ENCODE data around the gene HTT.
A peak's percentile ranks its signal among the peaks of the same experiment; 100 is the strongest.

The HTT gene

GRCh38 chr4:3280466-3280865 is 206.0 kb downstream of the HTT start:
- DNase-seq = no peak

- DNase-seq = no peak
These were observed 209.0 kb downstream of the HTT start for GRCh38 chr4:3283483-3283882.

- no peak for DNase-seq
These were observed 209.4 kb downstream of the HTT start for GRCh38 chr4:3283916-3284315.

DNA sequence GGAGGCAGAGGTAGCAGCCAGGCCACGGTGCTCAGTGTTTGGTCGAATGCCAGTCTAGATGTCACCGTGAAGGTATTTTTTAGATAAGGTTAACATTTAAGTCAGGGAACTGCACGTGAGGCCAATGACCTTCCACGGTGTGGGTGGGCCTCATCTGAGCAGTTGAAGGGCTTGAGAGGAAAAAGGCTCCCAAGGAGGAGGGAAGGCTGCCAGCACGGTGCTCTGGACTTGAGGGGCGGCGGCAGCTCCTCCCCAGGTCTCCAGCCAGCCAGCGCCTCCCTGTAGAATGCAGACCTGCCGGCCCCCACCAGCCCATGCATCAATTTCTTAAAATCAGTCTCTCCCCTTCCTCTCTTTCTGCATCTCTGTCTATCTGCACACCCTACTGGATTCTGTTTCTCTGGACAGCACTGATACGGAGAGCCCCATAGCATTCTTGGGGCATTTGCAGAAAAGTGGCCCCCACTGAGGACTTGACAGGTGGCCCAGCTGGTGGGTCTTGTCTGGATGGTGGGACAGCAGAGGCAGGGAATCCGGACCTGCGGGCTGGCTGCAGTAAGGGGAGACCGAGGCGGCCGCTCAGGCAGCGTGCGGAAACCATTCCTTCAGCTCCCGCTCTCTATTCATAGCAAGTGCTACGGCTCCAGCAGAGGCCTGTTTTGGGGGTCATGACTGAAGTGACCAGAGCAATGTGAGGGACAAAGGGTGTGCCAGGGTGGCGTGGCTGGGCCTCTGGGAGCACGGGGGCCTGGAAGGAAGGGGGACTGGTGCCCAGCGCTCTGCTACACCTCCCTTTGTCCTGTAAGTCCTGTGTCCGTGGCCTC is 210.5 kb downstream of the HTT start:
- DNase-seq = no peak

- DNase-seq = no peak
These were observed 211.3 kb downstream of the HTT start for GRCh38 chr4:3285558-3286334.

DNA sequence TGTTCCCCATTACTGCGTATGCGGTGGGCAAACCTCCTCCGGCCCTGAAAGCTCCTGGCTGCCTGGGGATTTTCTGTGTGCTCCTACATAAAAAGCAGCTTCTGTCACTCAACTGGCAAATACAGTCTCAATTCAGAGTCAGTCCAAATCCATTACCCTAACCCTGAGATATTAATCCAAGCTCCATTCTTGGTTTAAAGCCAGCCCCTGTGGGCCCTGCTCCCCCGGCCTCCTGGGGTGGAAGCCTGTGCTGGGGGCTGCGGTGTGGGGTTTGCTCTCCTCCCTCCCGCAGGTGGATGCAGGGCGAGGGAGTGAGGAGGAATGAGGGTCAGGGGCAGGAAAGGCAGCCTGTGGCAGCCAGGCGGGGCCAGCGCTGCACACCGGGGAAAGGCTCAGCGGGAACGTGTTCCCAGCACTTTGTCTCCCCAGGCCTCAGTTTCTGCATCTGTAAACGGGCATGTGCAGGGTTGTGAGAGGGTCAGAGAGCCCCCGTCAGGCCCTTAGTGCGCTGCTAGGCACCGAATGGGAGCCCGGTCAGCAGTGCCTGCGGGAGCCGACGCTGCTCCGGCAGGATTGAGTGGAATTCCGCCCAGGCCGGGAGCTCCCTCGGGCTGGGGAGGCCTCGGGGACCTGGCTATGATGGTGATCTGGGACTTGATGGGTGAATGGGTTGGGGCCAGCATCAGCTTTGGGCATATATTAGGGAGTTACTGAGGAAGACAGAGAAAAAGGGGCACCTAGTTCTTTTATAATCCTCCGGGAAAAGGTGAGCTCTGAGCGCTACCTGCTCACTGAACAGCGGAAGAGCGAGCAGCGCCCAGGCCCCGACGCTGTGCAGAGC is 212.1 kb downstream of the HTT start:
- DNase-seq = no peak

GRCh38 chr4:3287271-3287971 is 212.9 kb downstream of the HTT start:
- DNase-seq = no peak

- DNase-seq = no peak
These were observed 213.6 kb downstream of the HTT start for GRCh38 chr4:3287972-3288570.

GRCh38 chr4:3288571-3289094 is 214.2 kb downstream of the HTT start:
- DNase-seq = no peak

- peak; percentile 27 for DNase-seq
These were observed 216.0 kb downstream of the HTT start for GRCh38 chr4:3290476-3290875.

GRCh38 chr4:3290889-3291321 is 216.4 kb downstream of the HTT start:
- peak; percentile 29 for DNase-seq

GRCh38 chr4:3291411-3291968 is 217.0 kb downstream of the HTT start:
- DNase-seq = peak; percentile 15

DNA sequence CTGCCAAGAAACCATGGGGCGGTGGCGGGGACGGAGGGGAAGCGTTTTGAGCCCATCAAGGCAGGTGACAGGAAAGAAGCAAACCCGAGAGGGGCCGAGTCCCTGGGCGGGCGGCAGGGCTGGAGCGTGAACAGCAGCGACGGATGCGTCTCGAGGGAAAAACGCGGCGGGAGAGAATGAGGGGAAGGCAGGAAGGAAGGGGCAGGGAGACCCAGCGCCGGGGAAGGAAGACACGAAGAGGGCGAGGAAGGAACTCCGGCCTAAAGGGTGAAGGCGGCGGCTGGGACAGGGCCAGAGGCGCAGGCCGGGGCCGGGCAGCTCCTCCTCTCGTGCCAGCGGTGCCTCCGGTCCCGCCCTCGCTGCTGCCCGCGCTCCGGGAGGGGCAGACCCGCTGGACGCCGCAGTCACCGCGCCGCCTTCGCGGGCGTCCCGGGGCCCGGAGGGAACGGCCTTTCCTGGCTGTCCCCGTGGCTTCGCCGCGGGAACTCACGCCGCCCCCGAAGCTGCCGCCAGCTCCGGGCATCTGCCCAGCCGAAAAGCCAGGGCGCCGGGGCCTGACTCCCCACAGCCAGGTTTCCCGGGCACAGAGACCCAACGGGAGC is 217.6 kb downstream of the HTT start:
- no peak for DNase-seq

DNA sequence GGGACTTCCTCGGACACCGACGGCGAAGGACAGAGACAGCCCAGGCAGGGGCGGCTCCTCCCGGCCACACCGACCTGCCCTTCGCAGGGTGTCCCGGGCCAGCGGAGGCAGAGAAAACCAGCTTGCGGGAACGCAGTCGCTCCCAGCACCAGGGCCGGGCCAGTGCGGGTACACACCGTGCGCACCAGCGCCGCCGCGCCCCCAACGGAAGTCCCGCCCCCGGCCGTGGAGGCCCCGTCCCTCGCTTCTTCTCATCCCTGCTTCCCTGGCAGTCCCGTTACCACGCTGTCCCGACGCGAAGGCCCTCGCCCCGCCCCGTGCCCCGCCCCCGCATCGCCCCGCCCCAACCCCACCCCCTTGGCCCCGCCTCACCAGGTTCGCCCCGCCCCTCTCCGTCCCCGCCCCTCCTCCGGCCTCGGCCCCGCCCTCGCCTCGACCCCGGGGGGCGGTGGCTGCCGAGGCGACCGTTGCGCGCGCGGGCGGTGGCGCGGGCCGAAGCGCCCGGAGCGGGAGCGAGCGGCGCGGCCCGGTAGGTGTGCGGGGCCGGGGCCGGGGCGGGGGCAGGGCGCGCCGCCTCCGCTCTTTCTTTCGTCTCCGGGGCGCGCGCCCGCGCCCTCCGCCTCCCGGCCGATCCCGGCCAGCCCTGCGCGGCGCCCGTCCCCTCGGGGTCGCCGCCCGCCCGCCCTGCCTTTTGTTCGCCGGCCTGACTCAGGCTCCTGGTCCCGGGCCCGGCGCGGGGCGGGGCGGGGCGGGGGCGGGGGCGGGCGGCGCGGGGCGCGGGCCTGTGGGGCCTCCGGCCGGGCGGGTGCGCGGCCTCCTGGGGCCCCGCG is 218.3 kb downstream of the HTT start, which contains the start of gene RGS12:
TSS of gene RGS12 (plus strand) at position 451 of the 830 bp plus-strand sequence. CDS start 23,150 bp downstream, outside the sequence.
- DNase-seq = peak; percentile 47

Measured in DMS79 (cell line).